Measurements from ENCODE around the gene KIAA1958. TPM values are rescaled to one million over a fixed set of nuclear protein-coding genes. Genes with fewer than 3 reads are reported as not detected.
"Not testable (repeated sequence)": the region's sequence is repeated elsewhere in the genome, so short reads cannot be mapped to it uniquely, and the experiment has no call there.

KIAA1958 gene
- total RNA-seq, 2 experiments from 2014 or later, result 5.6 to 6.8 TPM

- CTCF ChIA-PET, result no interaction called here
- Mint-ChIP-seq H3K36me3 (ENCODE audit: low read depth) (peaks cover 1% of the 10 kb centered on the region), H3K9me3 (no peaks in the 10 kb centered on the region), H3K27ac (no peak overlapping the region), H3K4me3 (no peak overlapping the region), H3K27me3 (no peaks in the 10 kb centered on the region), H3K4me1 (ENCODE audit: low read depth) (no peaks in the 10 kb centered on the region)
- Histone ChIP-seq H3K27me3 (ENCODE audit: control insufficient read depth in 1 of 2, insufficient read depth in 2 of 2, low read length in 2 of 2) (no peaks in the 10 kb centered on the region), H3K9me3 (ENCODE audit: control insufficient read depth in 1 of 2, insufficient read depth in 1 of 2, low read length in 2 of 2) (no peaks in the 10 kb centered on the region), H3K36me3 (ENCODE audit: insufficient read depth, low read length) (no peaks in the 10 kb centered on the region), H3K4me1 (ENCODE audit: insufficient read depth, low read length) (no peaks in the 10 kb centered on the region), H3K4me3 (ENCODE audit: low read length) (no peak overlapping the region), H3K27ac (ENCODE audit: low read depth in 1 of 2, low read length in 2 of 2) (no peak overlapping the region)
- intact Hi-C loops (cut with DNase I, micrococcal nuclease), result no loop called here
- no peak for ATAC-seq (ENCODE audit: poor library complexity)
- no peak for DNase-seq
- POLR2A ChIA-PET, result no interaction called here
- TF ChIP-seq, protein P1, sequence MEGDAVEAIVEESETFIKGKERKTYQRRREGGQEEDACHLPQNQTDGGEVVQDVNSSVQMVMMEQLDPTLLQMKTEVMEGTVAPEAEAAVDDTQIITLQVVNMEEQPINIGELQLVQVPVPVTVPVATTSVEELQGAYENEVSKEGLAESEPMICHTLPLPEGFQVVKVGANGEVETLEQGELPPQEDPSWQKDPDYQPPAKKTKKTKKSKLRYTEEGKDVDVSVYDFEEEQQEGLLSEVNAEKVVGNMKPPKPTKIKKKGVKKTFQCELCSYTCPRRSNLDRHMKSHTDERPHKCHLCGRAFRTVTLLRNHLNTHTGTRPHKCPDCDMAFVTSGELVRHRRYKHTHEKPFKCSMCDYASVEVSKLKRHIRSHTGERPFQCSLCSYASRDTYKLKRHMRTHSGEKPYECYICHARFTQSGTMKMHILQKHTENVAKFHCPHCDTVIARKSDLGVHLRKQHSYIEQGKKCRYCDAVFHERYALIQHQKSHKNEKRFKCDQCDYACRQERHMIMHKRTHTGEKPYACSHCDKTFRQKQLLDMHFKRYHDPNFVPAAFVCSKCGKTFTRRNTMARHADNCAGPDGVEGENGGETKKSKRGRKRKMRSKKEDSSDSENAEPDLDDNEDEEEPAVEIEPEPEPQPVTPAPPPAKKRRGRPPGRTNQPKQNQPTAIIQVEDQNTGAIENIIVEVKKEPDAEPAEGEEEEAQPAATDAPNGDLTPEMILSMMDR (IDR thresholded peaks at IDR 0.05), result no peak
These were observed 95.0 kb downstream of the KIAA1958 start for GRCh38 chr9:112581469-112582176.

- Histone ChIP-seq H3K36me3 (ENCODE audit: insufficient read depth, low read length) (no peaks in the 10 kb centered on the region), H3K9me3 (ENCODE audit: control insufficient read depth in 1 of 2, insufficient read depth in 1 of 2, low read length in 2 of 2) (no peaks in the 10 kb centered on the region), H3K27ac (ENCODE audit: low read depth in 1 of 2, low read length in 2 of 2) (no peak overlapping the region), H3K27me3 (ENCODE audit: control insufficient read depth in 1 of 2, insufficient read depth in 2 of 2, low read length in 2 of 2) (no peaks in the 10 kb centered on the region), H3K4me3 (ENCODE audit: low read length) (no peak overlapping the region), H3K4me1 (ENCODE audit: insufficient read depth, low read length) (no peaks in the 10 kb centered on the region)
- no peaks in the 10 kb centered on the region for H3K9me3 Mint-ChIP-seq
- DNase-seq (no peak), ATAC-seq (ENCODE audit: poor library complexity) (no peak)
- ChIA-PET POLR2A (no interaction called here), CTCF (interaction anchor here (0.6 kb wide), 1 partner anchor 77 kb away, joined by 3 read pairs; no protein-coding TSS in a partner anchor)
- TF ChIP-seq, protein P1 (IDR thresholded peaks at IDR 0.05), result no peak
- no peak overlapping the region for H3K27ac Mint-ChIP-seq
- H3K4me3 Mint-ChIP-seq, result no peak overlapping the region
- no peaks in the 10 kb centered on the region for H3K4me1 Mint-ChIP-seq (ENCODE audit: low read depth)
- no peaks in the 10 kb centered on the region for H3K27me3 Mint-ChIP-seq
- H3K36me3 Mint-ChIP-seq (ENCODE audit: low read depth), result no peaks in the 10 kb centered on the region
- intact Hi-C loops (cut with DNase I, micrococcal nuclease), result no loop called here
These were observed 96.0 kb downstream of the KIAA1958 start for GRCh38 chr9:112582371-112583262.

GRCh38 chr9:112586599-112587155 is 100.0 kb downstream of the KIAA1958 start:
- TF ChIP-seq, protein P1 (IDR thresholded peaks at IDR 0.05), result no peak
- POLR2A ChIA-PET, result no interaction called here
- CTCF ChIA-PET, result no interaction called here

DNA sequence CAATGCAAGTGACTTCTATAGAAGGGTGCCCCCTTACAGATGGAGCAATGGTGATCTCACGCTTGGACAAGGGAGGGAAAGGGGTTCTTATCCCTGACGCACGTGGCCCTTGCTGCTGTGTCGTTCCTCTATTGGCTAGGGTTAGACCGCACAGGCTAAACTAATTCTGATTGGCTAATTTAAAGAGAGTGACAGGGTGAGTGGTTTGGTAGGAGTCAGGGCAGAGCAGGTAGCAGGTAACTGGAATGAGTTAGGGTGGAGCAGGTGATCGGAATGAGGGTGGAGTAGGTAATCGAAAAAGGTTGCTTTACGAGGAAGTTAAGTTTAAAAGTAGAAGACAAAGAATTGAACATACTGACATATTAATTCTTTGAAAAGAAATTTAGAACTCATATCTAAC is 105.2 kb downstream of the KIAA1958 start:
- H3K27ac ChIP-seq (ENCODE audit: low read depth in 1 of 2, low read length in 2 of 2); H3K36me3 Mint-ChIP-seq (ENCODE audit: low read depth); H3K4me1 Mint-ChIP-seq (ENCODE audit: low read depth); H3K36me3 ChIP-seq (ENCODE audit: insufficient read depth, low read length); H3K4me3 Mint-ChIP-seq; intact Hi-C loops (cut with DNase I, micrococcal nuclease); H3K4me1 ChIP-seq (ENCODE audit: insufficient read depth, low read length); H3K4me3 ChIP-seq (ENCODE audit: low read length); H3K27ac Mint-ChIP-seq; ATAC-seq (ENCODE audit: poor library complexity); H3K9me3 ChIP-seq (ENCODE audit: control insufficient read depth in 1 of 2, insufficient read depth in 1 of 2, low read length in 2 of 2); H3K9me3 Mint-ChIP-seq; DNase-seq; H3K27me3 Mint-ChIP-seq; H3K27me3 ChIP-seq (ENCODE audit: control insufficient read depth in 1 of 2, insufficient read depth in 2 of 2, low read length in 2 of 2); POLR2A ChIA-PET: not testable (repeated sequence)
- CTCF ChIA-PET, result interaction anchor here (1.3 kb wide), 1 partner anchor 12 kb away, joined by 3 read pairs; no protein-coding TSS in a partner anchor

More at GRCh38 chr9:112586599-112587155, 100.0 kb downstream of the KIAA1958 start:
- H3K4me3 ChIP-seq (ENCODE audit: low read length), result no peak overlapping the region
- intact Hi-C loops (cut with DNase I, micrococcal nuclease), result no loop called here
- Mint-ChIP-seq H3K9me3 (no peaks in the 10 kb centered on the region), H3K4me1 (ENCODE audit: low read depth) (no peaks in the 10 kb centered on the region), H3K36me3 (ENCODE audit: low read depth) (no peaks in the 10 kb centered on the region), H3K27me3 (no peaks in the 10 kb centered on the region), H3K27ac (no peak overlapping the region), H3K4me3 (no peak overlapping the region)
- DNase-seq (no peak), ATAC-seq (ENCODE audit: poor library complexity) (no peak)
- H3K9me3 ChIP-seq (ENCODE audit: control insufficient read depth in 1 of 2, insufficient read depth in 1 of 2, low read length in 2 of 2), result no peaks in the 10 kb centered on the region
- no peaks in the 10 kb centered on the region for H3K4me1 ChIP-seq (ENCODE audit: insufficient read depth, low read length)
- H3K27me3 ChIP-seq (ENCODE audit: control insufficient read depth in 1 of 2, insufficient read depth in 2 of 2, low read length in 2 of 2), result no peaks in the 10 kb centered on the region
- no peaks in the 10 kb centered on the region for H3K36me3 ChIP-seq (ENCODE audit: insufficient read depth, low read length)
- no peak overlapping the region for H3K27ac ChIP-seq (ENCODE audit: low read depth in 1 of 2, low read length in 2 of 2)

Data from CD4-positive, alpha-beta T cell (primary cell).